Measurements from ENCODE around the gene WIPF3. TPM values are rescaled to one million over a fixed set of nuclear protein-coding genes. Genes with fewer than 3 reads are reported as not detected.

Gene WIPF3
- total RNA-seq, 1 donor from 2014 or later: 0.67 TPM

DNA sequence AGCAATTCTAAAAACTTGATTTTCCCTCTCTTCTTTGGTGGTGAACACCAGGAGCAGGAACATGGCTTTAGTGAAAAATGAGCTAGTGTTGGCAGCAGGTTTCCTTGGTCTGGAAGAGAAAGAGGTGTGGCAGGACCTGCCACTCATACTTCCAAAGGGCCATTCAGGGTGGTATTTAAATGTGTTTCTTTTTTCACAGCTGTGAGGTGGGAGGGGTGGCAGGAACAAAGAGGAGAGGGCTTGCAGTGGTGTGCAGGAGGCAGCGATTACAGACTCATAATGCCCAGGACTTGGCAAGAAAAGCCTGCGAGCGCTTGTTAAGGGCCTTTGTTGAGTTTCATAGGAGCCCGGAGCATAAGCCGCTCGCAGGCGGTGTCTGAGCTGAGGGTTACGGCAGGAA is 36.8 kb downstream of the WIPF3 start:
- no peaks in the 10 kb centered on the region for H3K4me1 ChIP-seq
- H3K4me3 ChIP-seq: no peak overlapping the region
- no peak for TF ChIP-seq CTCF (IDR thresholded peaks at IDR 0.05)
- no peak overlapping the region for H3K27ac ChIP-seq
- intact Hi-C loops (cut with DNase I): no loop called here
- ATAC-seq (no peak), DNase-seq (no peak)
- H3K9me3 ChIP-seq: no peaks in the 10 kb centered on the region
- no peaks in the 10 kb centered on the region for H3K36me3 ChIP-seq
- no peaks in the 10 kb centered on the region for H3K27me3 ChIP-seq

- no peaks in the 10 kb centered on the region for H3K36me3 ChIP-seq
- no peaks in the 10 kb centered on the region for H3K9me3 ChIP-seq
- DNase-seq: no peak
- intact Hi-C loops (cut with DNase I): no loop called here
- H3K4me3 ChIP-seq: no peak overlapping the region
- no peaks in the 10 kb centered on the region for H3K4me1 ChIP-seq
- H3K27ac ChIP-seq: no peak overlapping the region
- H3K27me3 ChIP-seq: no peaks in the 10 kb centered on the region
- TF ChIP-seq CTCF (IDR thresholded peaks at IDR 0.05): no peak
- peak; percentile 50 for ATAC-seq
These were observed 37.4 kb downstream of the WIPF3 start for GRCh38 chr7:29843726-29844125.

DNA sequence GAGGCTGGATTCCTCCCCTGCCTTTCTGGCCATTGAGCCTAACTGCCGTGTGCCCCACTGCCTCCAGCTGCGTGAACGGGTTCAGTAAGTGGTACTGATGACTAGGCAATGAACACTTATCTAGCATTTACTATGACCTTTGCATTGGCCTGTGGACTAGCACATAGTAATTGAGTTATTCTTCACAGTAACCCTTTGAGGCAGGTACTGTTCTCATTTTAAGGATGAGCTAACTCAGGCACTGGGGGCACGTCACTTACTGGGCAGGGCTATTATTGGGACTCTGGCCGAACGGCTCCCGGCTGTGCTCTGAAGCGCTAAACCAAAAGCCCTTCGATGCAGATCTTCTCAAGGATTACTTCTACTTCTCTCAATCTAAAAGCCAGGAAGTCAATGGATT is 38.3 kb downstream of the WIPF3 start:
- Histone ChIP-seq H3K4me3 (no peak overlapping the region), H3K4me1 (no peaks in the 10 kb centered on the region), H3K9me3 (no peaks in the 10 kb centered on the region), H3K27ac (no peak overlapping the region), H3K36me3 (no peaks in the 10 kb centered on the region), H3K27me3 (no peaks in the 10 kb centered on the region)
- no peak for TF ChIP-seq CTCF (IDR thresholded peaks at IDR 0.05)
- no peak for ATAC-seq
- intact Hi-C loops (cut with DNase I): no loop called here
- DNase-seq: no peak

DNA sequence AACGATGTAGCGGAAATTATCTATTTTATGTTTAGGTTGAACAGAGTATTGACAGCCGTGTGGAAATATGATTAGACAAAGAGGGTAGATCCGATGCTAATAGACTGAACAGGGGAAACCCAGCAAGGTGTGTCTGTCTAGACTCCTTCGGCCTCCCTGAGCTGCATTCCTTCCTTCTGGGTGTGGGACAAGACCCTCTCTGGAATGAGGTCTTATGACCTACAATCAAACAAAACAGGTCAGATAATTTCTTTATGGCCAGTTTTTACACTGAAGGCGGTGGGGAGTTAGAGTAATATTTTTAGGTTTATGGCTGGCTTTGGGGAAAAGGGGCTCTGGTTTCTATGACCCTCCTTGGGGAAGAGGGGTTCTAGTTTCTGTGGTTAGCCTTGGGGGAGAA is 41.2 kb downstream of the WIPF3 start:
- no peaks in the 10 kb centered on the region for H3K4me1 ChIP-seq
- ATAC-seq (no peak), DNase-seq (no peak)
- H3K9me3 ChIP-seq: no peaks in the 10 kb centered on the region
- H3K27me3 ChIP-seq: no peaks in the 10 kb centered on the region
- intact Hi-C loops (cut with DNase I): no loop called here
- no peak for TF ChIP-seq CTCF (IDR thresholded peaks at IDR 0.05)
- H3K4me3 ChIP-seq: no peak overlapping the region
- no peak overlapping the region for H3K27ac ChIP-seq
- no peaks in the 10 kb centered on the region for H3K36me3 ChIP-seq

GRCh38 chr7:29847916-29848315 is 41.6 kb downstream of the WIPF3 start:
- intact Hi-C loops (cut with DNase I): no loop called here
- no peak for TF ChIP-seq CTCF (IDR thresholded peaks at IDR 0.05)
- DNase-seq (no peak), ATAC-seq (no peak)
- Histone ChIP-seq H3K9me3 (no peaks in the 10 kb centered on the region), H3K4me1 (no peaks in the 10 kb centered on the region), H3K27me3 (no peaks in the 10 kb centered on the region), H3K27ac (no peak overlapping the region), H3K4me3 (no peak overlapping the region), H3K36me3 (no peaks in the 10 kb centered on the region)

GRCh38 chr7:29848941-29849340 is 42.6 kb downstream of the WIPF3 start:
- H3K9me3 ChIP-seq: no peaks in the 10 kb centered on the region
- H3K4me1 ChIP-seq: no peaks in the 10 kb centered on the region
- H3K27me3 ChIP-seq: no peaks in the 10 kb centered on the region
- no peak for ATAC-seq
- no peaks in the 10 kb centered on the region for H3K36me3 ChIP-seq
- no peak for DNase-seq
- intact Hi-C loops (cut with DNase I): no loop called here
- no peak for TF ChIP-seq CTCF (IDR thresholded peaks at IDR 0.05)
- H3K27ac ChIP-seq: no peak overlapping the region
- H3K4me3 ChIP-seq: no peak overlapping the region

Data from upper lobe of right lung (tissue), 1 donor.